NCI-H510A treated with DMSO at 0.1 percent for 48 hours (cell line): Measurements from ENCODE around the gene SBF2.

Source experiments
- DNase-seq: peaks from one replicate; lab custom pipeline; 2025; lab: John Stamatoyannopoulos, UW

The SBF2 gene

DNA sequence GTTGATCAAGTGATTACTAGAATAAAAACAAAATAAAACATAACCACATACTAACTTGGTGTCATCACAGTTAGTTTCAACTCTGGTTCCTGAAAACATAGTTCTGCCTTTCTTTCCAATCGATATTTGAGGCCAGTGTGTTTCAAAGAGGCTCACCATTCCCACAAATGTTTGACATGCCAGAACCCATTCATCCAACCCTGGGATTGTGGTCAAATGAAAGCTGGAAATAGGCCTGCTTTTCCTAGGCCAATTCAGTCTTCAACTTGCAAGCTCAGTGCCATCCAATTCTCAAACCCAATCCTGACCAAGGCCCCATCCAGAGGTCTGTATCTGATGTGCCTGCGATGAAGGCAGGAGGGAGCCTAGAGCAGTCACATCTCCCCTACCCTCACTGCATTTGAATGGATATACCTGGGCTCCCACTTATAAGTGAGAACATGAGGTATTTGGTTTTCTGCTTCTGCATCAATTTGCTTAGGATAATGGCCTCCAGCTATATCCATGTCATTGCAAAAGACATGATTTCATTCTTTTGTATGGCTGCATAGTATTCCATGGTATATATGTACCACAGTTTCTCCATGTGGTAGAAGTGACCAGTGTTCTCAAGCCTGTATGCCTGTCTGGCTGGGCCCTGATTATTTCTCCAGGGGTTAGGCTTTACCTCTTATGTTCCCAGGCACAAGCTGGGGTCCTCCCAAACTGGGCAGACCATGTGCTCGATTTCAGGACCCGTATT is 486.9 kb downstream of the SBF2 start:
- no peak for DNase-seq

DNA sequence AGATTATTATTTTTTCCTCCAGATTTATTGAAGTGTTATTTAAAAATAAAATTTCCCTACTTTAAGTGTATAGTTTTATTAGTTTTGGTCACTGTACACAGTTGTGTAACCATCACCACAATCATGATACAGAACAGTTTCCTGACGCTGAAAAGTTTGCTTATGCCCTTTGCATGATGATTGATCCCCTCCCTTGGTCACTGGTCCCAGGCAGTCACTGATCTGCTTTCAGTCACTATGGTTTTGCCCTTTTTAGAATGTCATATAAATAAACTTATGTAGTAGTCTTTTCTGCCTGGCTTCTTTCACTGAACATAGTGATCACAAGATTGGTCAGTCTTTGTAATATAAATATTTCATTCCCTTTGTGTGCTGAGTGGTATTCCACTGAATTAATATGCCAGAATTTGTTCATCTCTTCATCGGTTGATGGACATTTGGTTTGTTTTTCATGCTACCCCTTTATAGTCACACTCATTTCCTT is 489.6 kb downstream of the SBF2 start:
- DNase-seq, result no peak

GRCh38 chr11:9803685-9804418 is 490.2 kb downstream of the SBF2 start:
- DNase-seq, result no peak

DNA sequence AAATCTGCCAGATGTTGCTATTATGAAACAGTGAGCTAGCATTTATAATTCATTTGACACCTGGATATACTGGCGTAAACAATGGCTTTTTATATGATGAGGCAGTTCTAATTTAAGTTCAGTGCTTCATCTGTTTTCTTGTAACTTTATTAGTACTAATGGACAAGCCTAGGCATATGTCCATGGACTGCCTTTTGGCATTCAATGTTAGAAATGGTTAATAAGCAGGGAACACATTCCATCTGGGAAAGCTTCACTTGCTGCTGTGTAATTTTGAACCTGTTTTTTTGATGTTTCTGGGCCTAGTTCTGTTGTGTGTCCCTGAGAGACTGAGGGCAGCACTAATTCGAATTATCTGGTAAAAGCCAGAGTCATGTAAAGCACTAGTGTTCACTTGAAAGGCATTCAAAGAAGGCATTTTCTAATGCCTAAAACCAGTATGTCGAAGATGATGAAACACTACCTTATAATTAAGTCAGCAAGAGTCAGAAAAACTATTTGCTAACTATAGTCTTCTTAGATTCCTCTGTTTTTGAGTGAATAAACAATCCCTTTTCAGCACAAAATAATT is 491.6 kb downstream of the SBF2 start:
- DNase-seq, result no peak

GRCh38 chr11:9799886-9800285 is 494.1 kb downstream of the SBF2 start:
- no peak for DNase-seq

DNA sequence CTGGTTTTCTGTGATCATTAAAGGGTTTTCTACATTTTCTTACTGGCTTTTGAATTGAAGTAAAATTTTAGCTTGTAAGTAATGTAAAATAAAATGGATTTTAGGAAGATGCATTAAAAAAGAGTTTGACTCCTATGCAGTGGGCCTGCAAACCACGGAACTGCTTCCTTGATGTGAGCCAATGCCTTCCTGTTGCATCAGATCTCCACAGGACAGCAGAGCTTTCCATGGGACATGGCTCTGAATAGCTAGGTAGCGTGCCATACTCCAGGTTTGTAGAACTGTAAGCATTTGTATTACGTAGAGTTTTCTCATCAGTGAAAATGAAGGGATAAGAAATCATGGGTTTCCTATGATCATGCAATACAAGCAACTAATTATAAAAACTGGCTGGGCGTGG is 496.7 kb downstream of the SBF2 start:
- DNase-seq, result no peak

GRCh38 chr11:9796854-9797253 is 497.2 kb downstream of the SBF2 start:
- no peak for DNase-seq

DNA sequence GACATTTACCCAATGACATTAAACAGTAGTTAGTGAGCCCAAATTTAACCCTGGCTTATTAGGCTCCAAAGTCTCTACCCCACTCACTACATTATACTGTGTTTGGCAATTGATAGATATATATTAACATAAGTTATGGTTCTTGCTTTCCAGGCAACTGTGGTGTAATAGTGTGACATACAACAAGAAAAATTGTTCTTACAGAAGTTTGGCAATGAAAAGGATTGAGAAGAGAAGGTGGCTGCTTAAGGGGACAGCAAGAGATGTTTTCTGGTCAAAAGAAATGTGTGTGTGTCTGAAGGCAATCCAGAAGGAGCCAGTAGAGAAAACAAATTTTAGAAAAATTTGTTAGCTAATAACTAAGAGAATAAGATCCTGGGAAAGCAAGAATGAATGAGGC is 497.8 kb downstream of the SBF2 start:
- no peak for DNase-seq

- DNase-seq, result no peak
Measured at GRCh38 chr11:9790703-9791102, 503.3 kb downstream of the SBF2 start.

DNA sequence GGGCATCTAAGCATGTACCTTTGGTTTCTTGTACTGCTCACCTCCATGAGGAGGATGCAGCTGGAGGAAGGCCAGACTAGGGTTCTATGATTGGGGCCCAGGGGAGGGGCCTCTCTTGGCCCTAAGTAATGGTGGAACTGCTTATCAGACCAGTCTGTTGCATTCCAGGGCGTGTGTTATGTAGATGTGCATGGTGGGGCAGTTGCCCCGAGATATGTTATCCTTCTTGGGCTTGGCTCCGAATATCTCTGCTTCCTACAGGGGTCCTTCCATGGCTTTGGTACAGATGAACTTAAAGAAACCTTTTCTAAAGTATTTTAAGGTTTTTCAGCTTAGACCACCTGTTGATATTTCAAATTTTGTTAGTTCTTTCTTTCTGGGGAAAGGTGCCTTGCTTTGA is 504.1 kb downstream of the SBF2 start:
- no peak for DNase-seq

- no peak for DNase-seq
Measured at GRCh38 chr11:9787981-9788521, 506.0 kb downstream of the SBF2 start.

- no peak for DNase-seq
Measured at GRCh38 chr11:9787260-9787659, 506.8 kb downstream of the SBF2 start.

GRCh38 chr11:9784602-9785315 is 509.3 kb downstream of the SBF2 start:
- DNase-seq, result no peak

DNA sequence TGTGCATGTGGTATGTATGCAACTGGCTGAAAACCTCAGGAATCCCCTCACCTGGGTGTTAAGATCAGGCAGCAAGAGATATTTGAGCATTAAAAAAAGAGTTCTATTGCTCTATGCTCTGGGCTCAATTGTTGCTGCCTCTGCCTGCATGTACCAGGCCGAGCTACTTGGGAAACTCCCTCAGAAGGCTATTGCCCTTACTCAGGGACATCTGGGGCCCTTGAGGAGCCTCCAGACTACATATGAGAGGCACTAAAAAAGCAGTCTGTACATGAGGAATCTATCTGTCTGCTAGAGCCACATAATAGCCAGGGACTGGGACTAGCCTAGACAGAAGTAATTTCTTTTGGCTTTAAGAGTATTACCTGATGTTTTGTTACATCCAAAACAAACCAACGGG is 510.0 kb downstream of the SBF2 start:
- no peak for DNase-seq

- no peak for DNase-seq
Measured at GRCh38 chr11:9780929-9781328, 513.1 kb downstream of the SBF2 start.

GRCh38 chr11:9777525-9777924 is 516.5 kb downstream of the SBF2 start:
- DNase-seq, result no peak

GRCh38 chr11:9777066-9777465 is 517.0 kb downstream of the SBF2 start:
- no peak for DNase-seq

- DNase-seq, result no peak
Measured at GRCh38 chr11:9776203-9776602, 517.8 kb downstream of the SBF2 start.

DNA sequence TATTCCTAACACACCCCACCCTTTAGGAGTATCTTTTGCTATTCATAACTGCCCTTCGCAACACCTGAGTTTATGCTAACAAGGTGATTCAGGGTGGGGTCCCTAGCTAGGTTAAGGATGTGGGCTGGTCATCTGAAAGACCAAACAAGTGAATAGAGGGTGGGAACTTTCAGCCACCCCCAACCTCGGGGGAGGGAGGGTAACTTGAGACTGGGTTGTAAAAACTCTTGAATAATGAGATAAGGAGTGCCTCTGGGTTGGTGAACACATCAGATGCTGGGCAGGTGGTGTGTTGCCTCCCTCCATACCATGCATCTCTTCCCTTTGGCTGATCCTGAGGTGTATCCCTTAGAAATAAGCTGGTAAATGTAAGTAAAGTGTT is 518.6 kb downstream of the SBF2 start:
- DNase-seq, result no peak

DNA sequence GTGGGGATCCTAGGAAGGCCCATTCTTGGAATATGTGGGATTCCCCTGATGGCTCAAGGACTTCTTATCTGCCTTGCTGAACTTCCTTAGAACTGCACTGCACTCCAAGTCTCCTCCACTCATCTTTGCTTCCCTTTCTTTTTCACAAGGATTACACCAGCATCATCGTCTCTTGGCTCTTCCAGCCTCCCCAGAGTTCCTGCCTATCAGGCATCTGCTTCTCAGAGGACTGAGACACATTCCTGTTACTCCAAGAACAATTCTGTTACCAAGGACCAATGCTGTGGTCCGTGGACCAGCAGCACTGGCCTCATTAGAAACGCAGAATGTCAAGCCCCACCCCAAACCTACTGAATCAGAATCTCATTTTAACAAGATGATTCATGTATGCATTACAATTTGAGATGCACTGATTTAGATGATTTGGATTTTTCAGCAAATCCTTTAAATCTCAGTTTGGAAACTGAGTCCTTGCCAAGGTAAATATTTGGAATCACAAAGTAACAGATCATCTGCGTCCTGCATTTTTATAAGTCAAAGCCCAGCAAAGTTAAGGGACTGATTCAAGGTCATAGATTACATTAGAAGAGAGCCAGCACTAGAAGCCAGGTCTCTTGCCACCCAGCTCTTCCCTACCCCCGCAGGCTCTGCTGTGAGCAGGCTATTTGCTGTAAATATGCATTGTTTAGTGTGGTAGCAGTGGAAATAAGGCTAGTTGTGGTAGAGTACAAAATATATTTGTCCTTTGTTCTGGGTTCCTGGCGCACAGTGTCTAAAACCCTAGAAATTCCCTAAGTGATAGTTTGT is 519.2 kb downstream of the SBF2 start:
- no peak for DNase-seq

GRCh38 chr11:9774109-9774508 is 519.9 kb downstream of the SBF2 start:
- no peak for DNase-seq
